Mucosa of rectum (tissue), 2 donors: Measurements from ENCODE around the gene PVRIG.
"Not testable (repeated sequence)": the region's sequence is repeated elsewhere in the genome, so short reads cannot be mapped to it uniquely, and the experiment has no call there.

ENCODE experiments used
- H3K27ac ChIP-seq, 2 donors: one replicate each; pipeline ENCODE4 v1.7.0; 2013; ENCODE audit warnings: inconsistent platforms in 2 of 2, low read depth in 2 of 2, low read length in 2 of 2
- H3K27me3 ChIP-seq, 2 donors: one replicate each; pipeline ENCODE4 v1.7.0; 2013; ENCODE audit warnings: low read length in 2 of 2; ENCODE audit not compliant: control insufficient read depth in 2 of 2, insufficient read depth in 2 of 2
- H3K36me3 ChIP-seq, 2 donors: one replicate each; pipeline ENCODE4 v1.7.0; 2013; ENCODE audit warnings: low read length in 2 of 2; ENCODE audit not compliant: control insufficient read depth in 2 of 2, insufficient read depth in 2 of 2
- H3K4me1 ChIP-seq, 2 donors: one replicate each; pipeline ENCODE4 v1.7.0; 2013; ENCODE audit warnings: low read length in 2 of 2, mild to moderate bottlenecking in 1 of 2; ENCODE audit not compliant: control insufficient read depth in 2 of 2, insufficient read depth in 2 of 2
- H3K4me3 ChIP-seq, 2 donors: one replicate each; pipeline ENCODE4 v1.7.0; 2013; ENCODE audit warnings: low read length in 2 of 2
- H3K9ac ChIP-seq, 2 donors: one replicate each; pipeline ENCODE4 v1.7.0; 2013; ENCODE audit warnings: low read length in 2 of 2, low read depth in 1 of 2, mild to moderate bottlenecking in 1 of 2
- H3K9me3 ChIP-seq, 2 donors: one replicate each; pipeline ENCODE4 v1.7.0; 2013; ENCODE audit warnings: low read length in 2 of 2; ENCODE audit not compliant: control insufficient read depth in 2 of 2
- donor health status: healthy.
- donor health status: Normal muscosa, but diverticular disease.

PVRIG gene

DNA sequence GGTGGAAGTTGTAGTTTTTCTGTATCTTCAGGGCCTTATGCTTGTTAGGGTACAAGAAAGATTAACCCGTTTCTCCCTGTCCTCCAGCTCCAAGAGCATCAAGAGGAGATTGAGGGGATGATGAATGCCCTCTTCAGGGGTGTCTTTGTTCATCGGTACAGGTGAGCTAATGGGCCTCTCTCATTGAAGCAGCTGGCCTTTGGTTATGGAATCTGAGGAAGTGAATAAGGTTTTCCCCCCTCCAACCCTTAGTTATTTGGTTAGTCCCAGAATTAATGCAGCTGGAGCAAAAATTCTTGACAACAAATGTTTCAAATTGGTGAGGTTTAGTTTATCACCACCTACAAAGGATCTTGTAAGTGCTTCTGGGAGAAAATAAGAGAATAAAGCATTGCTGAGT is 24.5 kb upstream of the PVRIG start:
- peaks cover 0 to 5% of the 10 kb centered on the region in 2 donors for H3K4me1 ChIP-seq
- H3K4me3 ChIP-seq, result no peak overlapping the region
- H3K9me3 ChIP-seq, result no peaks in the 10 kb centered on the region
- no peak overlapping the region for H3K9ac ChIP-seq
- no peaks in the 10 kb centered on the region for H3K27me3 ChIP-seq
- H3K36me3 ChIP-seq, result no peaks in the 10 kb centered on the region
- H3K27ac ChIP-seq, result no peak overlapping the region

DNA sequence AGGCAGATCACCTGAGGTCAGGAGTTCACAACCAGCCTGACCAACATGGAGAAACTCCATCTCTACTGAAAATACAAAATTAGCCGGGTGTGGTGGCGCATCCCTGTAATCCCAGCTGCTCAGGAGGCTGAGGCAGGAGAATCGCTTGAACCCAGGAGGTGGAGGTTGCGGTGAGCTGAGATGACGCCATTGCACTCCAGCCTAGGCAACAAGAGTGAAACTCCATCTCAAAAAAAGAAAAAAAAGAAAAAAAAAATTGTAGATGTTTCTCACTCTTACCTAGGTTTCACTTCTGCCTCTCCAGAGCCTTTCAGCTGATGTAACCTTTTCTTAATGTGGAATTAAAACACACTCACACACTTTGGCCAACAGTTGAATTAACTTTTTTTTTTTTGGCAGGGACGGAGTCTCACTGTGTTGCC is 23.8 kb upstream of the PVRIG start:
- not testable (repeated sequence) for H3K9me3 ChIP-seq, H3K4me3 ChIP-seq, H3K27me3 ChIP-seq, H3K36me3 ChIP-seq, H3K9ac ChIP-seq, H3K27ac ChIP-seq
- H3K4me1 ChIP-seq, result peaks cover 2 to 10% of the 10 kb centered on the region in 2 donors

DNA sequence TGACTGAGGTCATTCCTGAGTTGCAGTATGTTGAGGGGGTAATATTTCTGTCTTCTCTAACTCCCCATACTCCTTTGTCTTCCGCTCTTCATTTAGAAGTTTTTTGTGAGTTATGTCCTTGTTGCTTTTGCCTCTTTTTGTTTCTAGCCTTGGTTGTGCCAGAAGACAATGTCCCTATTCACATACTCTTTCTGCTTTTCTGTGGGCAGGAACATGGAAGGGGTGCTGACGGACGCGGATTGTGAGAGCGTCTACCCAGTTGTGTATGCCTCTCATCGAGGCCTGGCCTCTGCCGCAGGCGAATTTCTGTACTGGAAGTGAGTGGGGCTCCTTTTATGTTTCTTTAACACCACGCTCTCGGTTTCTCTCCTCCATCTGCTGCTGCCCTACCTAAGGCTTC is 21.5 kb upstream of the PVRIG start:
- H3K9me3 ChIP-seq, result no peaks in the 10 kb centered on the region
- H3K4me3 ChIP-seq, result no peak overlapping the region
- H3K4me1 ChIP-seq, result peaks cover 4 to 13% of the 10 kb centered on the region in 2 donors
- no peaks in the 10 kb centered on the region for H3K36me3 ChIP-seq
- no peak overlapping the region for H3K27ac ChIP-seq
- H3K27me3 ChIP-seq, result no peaks in the 10 kb centered on the region
- H3K9ac ChIP-seq, result no peak overlapping the region

DNA sequence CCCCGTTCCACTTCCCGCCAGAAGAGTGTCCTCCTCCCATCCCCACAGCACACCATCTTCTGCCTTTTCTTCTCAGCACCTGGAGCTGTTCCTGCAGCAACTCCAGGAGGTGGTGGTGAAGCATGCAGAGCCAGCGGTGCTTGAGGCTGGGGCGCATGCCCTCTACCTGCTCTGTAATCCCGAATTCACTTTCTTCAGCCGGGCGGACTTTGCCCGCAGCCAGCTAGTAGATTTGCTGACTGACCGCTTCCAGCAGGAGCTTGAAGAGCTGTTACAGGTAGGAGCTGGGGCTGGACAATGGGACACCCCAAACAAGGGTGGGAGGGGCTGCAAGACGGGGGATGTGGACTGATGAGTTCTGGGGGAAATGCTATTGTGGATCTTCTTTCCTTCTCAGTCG is 19.1 kb upstream of the PVRIG start:
- no peak overlapping the region for H3K4me3 ChIP-seq
- peak overlapping the region in 1 of 2 donors; percentile 24 for H3K9ac ChIP-seq
- no peaks in the 10 kb centered on the region for H3K27me3 ChIP-seq
- H3K4me1 ChIP-seq, result peaks cover 4 to 9% of the 10 kb centered on the region in 2 donors
- H3K9me3 ChIP-seq, result no peaks in the 10 kb centered on the region
- H3K27ac ChIP-seq, result no peak overlapping the region
- no peaks in the 10 kb centered on the region for H3K36me3 ChIP-seq

DNA sequence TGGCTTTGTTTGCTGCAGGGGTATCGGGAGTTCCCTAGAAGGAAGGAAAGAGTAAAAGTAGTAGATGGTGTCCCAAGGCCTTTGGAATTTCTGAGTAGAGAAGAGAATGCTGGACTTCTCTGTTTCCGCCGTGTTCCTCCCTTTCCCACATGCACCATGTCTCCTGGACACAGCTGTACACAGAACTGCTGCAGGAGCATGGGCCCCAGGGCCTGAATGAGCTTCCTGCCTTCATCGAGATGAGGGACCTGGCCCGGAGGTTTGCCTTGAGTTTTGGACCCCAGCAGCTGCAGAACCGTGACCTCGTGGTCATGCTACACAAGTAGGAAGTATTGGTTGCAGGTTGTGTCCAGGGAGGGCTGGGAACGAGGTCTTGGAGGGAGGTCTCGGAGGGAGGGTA is 15.3 kb upstream of the PVRIG start:
- no peaks in the 10 kb centered on the region for H3K9me3 ChIP-seq
- H3K27me3 ChIP-seq, result no peaks in the 10 kb centered on the region
- no peak overlapping the region for H3K9ac ChIP-seq
- H3K4me1 ChIP-seq, result peaks cover 13 to 18% of the 10 kb centered on the region in 2 donors
- H3K4me3 ChIP-seq, result no peak overlapping the region
- no peak overlapping the region for H3K27ac ChIP-seq
- H3K36me3 ChIP-seq, result no peaks in the 10 kb centered on the region

DNA sequence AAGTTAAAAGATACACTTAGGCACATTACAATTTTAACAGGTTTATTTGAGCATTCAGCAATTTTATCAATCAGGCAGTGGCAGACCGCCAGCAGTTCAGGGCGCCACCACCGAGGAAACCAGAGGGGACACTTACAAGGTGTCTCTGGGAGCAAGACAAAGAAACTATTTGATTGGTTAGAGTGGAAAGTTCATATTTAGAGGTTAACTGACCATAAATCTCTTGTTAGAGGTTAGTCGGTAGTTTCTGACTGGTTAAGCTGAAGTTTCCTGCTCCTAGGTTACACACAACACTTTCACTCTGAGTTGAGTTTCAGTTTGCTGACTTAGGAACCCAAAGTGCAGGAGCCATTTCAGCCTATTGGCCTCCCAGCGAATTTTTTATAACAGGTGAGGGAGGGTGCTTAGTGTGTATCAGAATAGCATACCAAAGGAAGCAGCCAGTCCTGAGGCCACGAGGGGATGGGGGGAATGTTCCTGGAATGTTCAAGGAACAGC is 10.8 kb upstream of the PVRIG start:
- H3K27ac ChIP-seq, result peak overlapping the region; percentile 29 to 31

DNA sequence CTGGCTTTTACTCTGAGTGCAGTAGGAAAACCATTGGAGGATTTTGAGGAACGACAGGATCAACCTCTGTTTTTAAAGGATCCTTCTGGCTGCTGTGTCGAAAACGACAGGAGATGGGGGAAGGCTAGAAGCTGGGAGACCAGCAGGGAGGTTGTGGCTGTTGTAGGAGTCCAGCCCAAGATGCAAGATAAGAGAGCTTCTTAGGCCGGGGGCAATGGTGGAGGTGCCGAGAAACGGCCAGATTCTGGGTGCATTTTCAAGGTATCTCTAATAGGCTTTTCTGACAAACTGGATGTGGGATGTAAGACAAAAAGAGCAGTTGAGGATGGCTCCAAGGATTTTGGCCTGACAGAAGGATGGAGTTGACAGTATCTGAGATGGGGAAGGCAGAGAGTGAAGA is 10.3 kb upstream of the PVRIG start:
- no peaks in the 10 kb centered on the region for H3K9me3 ChIP-seq
- no peak overlapping the region for H3K4me3 ChIP-seq
- H3K27ac ChIP-seq, result peak overlapping the region; percentile 29 to 31
- no peaks in the 10 kb centered on the region for H3K36me3 ChIP-seq
- H3K9ac ChIP-seq, result no peak overlapping the region
- no peaks in the 10 kb centered on the region for H3K27me3 ChIP-seq
- H3K4me1 ChIP-seq, result peaks cover 26 to 28% of the 10 kb centered on the region in 2 donors

More for the DNA sequence above, 10.8 kb upstream of the PVRIG start:
- Histone ChIP-seq H3K4me1 (peaks cover 26 to 28% of the 10 kb centered on the region in 2 donors), H3K36me3 (no peaks in the 10 kb centered on the region), H3K27me3 (no peaks in the 10 kb centered on the region), H3K9ac (peak overlapping the region in 1 of 2 donors; percentile 42), H3K9me3 (no peaks in the 10 kb centered on the region), H3K4me3 (no peak overlapping the region)

DNA sequence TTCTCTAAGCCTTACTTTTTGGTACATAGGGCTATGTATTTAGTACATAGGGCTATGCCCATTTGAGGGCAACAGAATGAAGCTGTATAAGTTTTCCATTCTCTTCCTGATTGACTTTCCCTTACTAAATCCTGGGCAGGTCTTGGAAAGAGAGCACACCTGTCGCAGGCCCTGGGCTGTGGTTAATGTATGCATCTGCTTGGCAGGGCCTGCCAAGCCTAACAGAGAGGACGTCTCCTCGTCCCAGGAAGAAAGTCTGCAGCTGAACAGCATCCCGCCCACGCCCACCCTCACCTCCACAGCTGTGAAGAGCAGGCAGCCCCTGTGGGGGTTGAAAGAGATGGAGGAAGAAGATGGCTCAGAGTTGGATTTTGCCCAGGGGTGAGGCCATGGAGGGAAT is 8.9 kb upstream of the PVRIG start:
- Histone ChIP-seq H3K27ac (peak overlapping the region; percentile 30 to 32), H3K27me3 (no peaks in the 10 kb centered on the region), H3K4me1 (peaks cover 26 to 32% of the 10 kb centered on the region in 2 donors), H3K9me3 (no peaks in the 10 kb centered on the region), H3K36me3 (no peaks in the 10 kb centered on the region), H3K9ac (no peak overlapping the region), H3K4me3 (no peak overlapping the region)

DNA sequence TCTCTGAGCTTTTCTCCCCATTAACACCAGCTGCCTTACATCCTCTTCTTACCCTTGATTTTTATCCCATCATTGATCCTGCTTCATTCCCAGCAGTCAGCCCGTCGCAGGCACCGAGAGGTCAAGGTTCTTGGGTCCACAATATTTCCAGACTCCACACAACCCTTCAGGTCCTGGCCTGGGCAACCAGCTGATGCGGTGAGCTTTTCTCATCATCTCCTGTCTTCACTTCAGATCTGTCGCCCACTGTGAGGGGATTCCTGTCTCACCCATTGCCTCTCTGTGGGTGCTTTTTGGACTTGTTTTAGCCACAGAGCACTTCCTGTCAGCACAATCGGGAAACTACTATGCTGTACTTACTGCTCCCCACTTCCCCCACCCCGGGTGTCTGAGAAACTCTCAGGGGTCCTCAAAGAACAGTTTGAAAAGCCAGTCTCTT is 8.4 kb upstream of the PVRIG start:
- Histone ChIP-seq H3K36me3 (no peaks in the 10 kb centered on the region), H3K9me3 (no peaks in the 10 kb centered on the region), H3K27ac (peak overlapping the region; percentile 3 to 32), H3K27me3 (no peaks in the 10 kb centered on the region), H3K9ac (peak overlapping the region in 1 of 2 donors; percentile 34), H3K4me3 (no peak overlapping the region), H3K4me1 (peaks cover 26 to 32% of the 10 kb centered on the region in 2 donors)

DNA sequence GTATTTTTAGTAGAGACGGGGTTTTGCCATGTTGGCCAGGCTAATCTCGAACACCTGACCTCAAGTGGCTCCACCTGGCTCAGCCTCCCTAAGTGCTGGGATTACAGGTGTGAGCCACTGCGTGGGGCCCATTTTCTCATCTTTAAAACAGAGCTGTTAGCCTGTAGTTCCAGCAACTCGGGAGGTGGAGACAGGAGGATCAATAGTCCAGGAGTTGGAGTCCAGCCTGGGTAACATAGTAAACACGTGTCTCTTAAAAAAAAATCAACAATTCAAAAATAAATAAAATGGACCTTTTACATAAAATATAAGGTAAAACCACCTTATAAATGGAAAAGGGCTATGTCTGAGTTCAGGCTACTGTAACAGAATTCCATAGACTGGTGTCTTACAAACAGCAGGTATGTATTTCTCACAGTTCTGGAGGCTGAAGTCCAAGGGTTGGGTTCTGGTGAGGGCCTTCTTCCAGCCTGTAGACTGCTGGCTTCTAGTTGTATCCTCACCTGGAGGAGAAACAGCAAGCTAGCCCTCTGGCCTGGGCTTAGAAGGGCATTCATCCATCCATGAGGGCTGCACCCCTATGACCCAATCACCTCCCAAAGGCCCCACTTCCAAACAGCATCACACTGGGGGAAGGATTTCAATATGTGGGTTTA is 7.0 kb upstream of the PVRIG start:
- peak overlapping the region in 1 of 2 donors; percentile 12 for H3K9ac ChIP-seq
- H3K36me3 ChIP-seq, result no peaks in the 10 kb centered on the region
- H3K4me3 ChIP-seq, result no peak overlapping the region
- no peaks in the 10 kb centered on the region for H3K27me3 ChIP-seq
- H3K9me3 ChIP-seq, result no peaks in the 10 kb centered on the region
- peak overlapping the region in 1 of 2 donors; percentile 27 for H3K27ac ChIP-seq
- peaks cover 26 to 34% of the 10 kb centered on the region in 2 donors for H3K4me1 ChIP-seq
